ENCODE results near the gene KLHL29.

- TF ChIP-seq EZH2phosphoT487 (IDR thresholded peaks at IDR 0.05; ENCODE audit: borderline replicate concordance, low read length) (no peak), EZH2 (IDR thresholded peaks at IDR 0.05; ENCODE audit: low read length, unreplicated experiment) (no peak)
- TF ChIP-seq, protein P1, sequence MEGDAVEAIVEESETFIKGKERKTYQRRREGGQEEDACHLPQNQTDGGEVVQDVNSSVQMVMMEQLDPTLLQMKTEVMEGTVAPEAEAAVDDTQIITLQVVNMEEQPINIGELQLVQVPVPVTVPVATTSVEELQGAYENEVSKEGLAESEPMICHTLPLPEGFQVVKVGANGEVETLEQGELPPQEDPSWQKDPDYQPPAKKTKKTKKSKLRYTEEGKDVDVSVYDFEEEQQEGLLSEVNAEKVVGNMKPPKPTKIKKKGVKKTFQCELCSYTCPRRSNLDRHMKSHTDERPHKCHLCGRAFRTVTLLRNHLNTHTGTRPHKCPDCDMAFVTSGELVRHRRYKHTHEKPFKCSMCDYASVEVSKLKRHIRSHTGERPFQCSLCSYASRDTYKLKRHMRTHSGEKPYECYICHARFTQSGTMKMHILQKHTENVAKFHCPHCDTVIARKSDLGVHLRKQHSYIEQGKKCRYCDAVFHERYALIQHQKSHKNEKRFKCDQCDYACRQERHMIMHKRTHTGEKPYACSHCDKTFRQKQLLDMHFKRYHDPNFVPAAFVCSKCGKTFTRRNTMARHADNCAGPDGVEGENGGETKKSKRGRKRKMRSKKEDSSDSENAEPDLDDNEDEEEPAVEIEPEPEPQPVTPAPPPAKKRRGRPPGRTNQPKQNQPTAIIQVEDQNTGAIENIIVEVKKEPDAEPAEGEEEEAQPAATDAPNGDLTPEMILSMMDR (conservative IDR thresholded peaks at IDR 0.05; ENCODE audit: low read depth, low read length): no peak
Observed at GRCh38 chr2:23502096-23502495, 117.1 kb downstream of the KLHL29 start.
